SK-N-SH treated with all-trans-retinoic acid at 6 μM for 48 hours (cell line): Measurements from ENCODE around the gene RGS6.

ENCODE experiments used
- ATAC-seq: fragments of 200-7000 bp; cut with Tn5 transposase; 3 replicates; pipeline ENCODE4 v1.9.1; 2020; ENCODE audit warnings: mild to moderate bottlenecking, moderate library complexity
- ARNTL ChIP-seq: fragments of 450-650 bp; formaldehyde crosslinking; IDR thresholded peaks from 2 replicates; pipeline ENCODE4 v1.5.0; 2020; ENCODE audit warnings: low read depth, mild to moderate bottlenecking, moderate library complexity, borderline replicate concordance
- BACH2 ChIP-seq: fragments of 250-450 bp; sonication (Bioruptor Pico); IDR thresholded peaks from 2 replicates; pipeline ENCODE4 v1.9.0; 2021; ENCODE audit warnings: mild to moderate bottlenecking, borderline replicate concordance
- CSDC2 ChIP-seq: fragments of 250-450 bp; sonication (Bioruptor Pico); IDR thresholded peaks from 2 replicates; pipeline ENCODE4 v1.5.0; 2020; ENCODE audit warnings: mild to moderate bottlenecking, moderate library complexity
- ESRRG ChIP-seq: fragments of 250-450 bp; sonication (Bioruptor Pico); IDR thresholded peaks from 2 replicates; pipeline ENCODE4 v1.6.1; 2021; ENCODE audit warnings: mild to moderate bottlenecking
- GLIS3 ChIP-seq: fragments of 250-450 bp; sonication (Bioruptor Pico); IDR thresholded peaks from 2 replicates; pipeline ENCODE4 v1.5.0; 2020; ENCODE audit warnings: mild to moderate bottlenecking, moderate library complexity
- ISL1 ChIP-seq: fragments of 250-450 bp; sonication (Bioruptor Pico); IDR thresholded peaks from 2 replicates; pipeline ENCODE4 v2.1.2; 2022; ENCODE audit warnings: mild to moderate bottlenecking, moderate library complexity
- OSR1 ChIP-seq: fragments of 250-450 bp; sonication (Bioruptor Pico); IDR thresholded peaks from 2 replicates; pipeline ENCODE4 v1.8.0; 2022; ENCODE audit warnings: moderate library complexity, mild to moderate bottlenecking, inconsistent platforms
- PPARA ChIP-seq: fragments of 250-450 bp; sonication (Bioruptor Pico); IDR thresholded peaks from 2 replicates; pipeline ENCODE4 v1.5.0; 2020; ENCODE audit warnings: mild to moderate bottlenecking, borderline replicate concordance
- RARB ChIP-seq: fragments of 250-450 bp; sonication (Bioruptor Pico); IDR thresholded peaks from 2 replicates; pipeline ENCODE4 v1.8.0; 2021; ENCODE audit warnings: mild to moderate bottlenecking, moderate library complexity
- SNAI2 ChIP-seq: fragments of 250-450 bp; sonication (Bioruptor Pico); IDR thresholded peaks from 2 replicates; pipeline ENCODE4 v1.5.0; 2020; ENCODE audit warnings: mild to moderate bottlenecking, moderate library complexity
- TCF4 ChIP-seq: fragments of 250-450 bp; sonication (Bioruptor Pico); IDR thresholded peaks from 2 replicates; pipeline ENCODE4 v1.8.0; 2021; ENCODE audit warnings: mild to moderate bottlenecking, moderate library complexity, borderline replicate concordance
- TOX ChIP-seq: fragments of 250-450 bp; sonication (Bioruptor Pico); IDR thresholded peaks from 2 replicates; pipeline ENCODE4 v1.8.0; 2021; ENCODE audit warnings: mild to moderate bottlenecking, moderate library complexity, borderline replicate concordance
- ZC3H10 ChIP-seq: fragments of 250-450 bp; sonication (Bioruptor Pico); IDR thresholded peaks from 2 replicates; pipeline ENCODE4 v1.5.1; 2021; ENCODE audit warnings: mild to moderate bottlenecking, moderate library complexity
- ZFP3 ChIP-seq: fragments of 250-450 bp; sonication (Bioruptor Pico); IDR thresholded peaks from 2 replicates; pipeline ENCODE4 v1.5.0; 2020; ENCODE audit warnings: mild to moderate bottlenecking, moderate library complexity
- ZFP30 ChIP-seq: fragments of 450-650 bp; formaldehyde crosslinking; IDR thresholded peaks from 2 replicates; pipeline ENCODE4 v1.5.0; 2022; ENCODE audit warnings: mild to moderate bottlenecking, moderate library complexity
- ZNF565 ChIP-seq: fragments of 450-650 bp; formaldehyde crosslinking; conservative IDR thresholded peaks from 2 replicates; pipeline ENCODE4 v1.5.0; 2020; ENCODE audit warnings: low read depth, mild to moderate bottlenecking, moderate library complexity
- ZNF70 ChIP-seq: fragments of 450-650 bp; formaldehyde crosslinking; IDR thresholded peaks from 2 replicates; pipeline ENCODE4 v1.5.0; 2020; ENCODE audit warnings: mild to moderate bottlenecking, moderate library complexity
- ZNF8 ChIP-seq: fragments of 450-650 bp; formaldehyde crosslinking; IDR thresholded peaks from 2 replicates; pipeline ENCODE4 v1.5.0; 2020; ENCODE audit warnings: mild to moderate bottlenecking, moderate library complexity
- TF ChIP-seq, protein P1 (sequence below): fragments of 250-450 bp; sonication (Bioruptor Pico); IDR thresholded peaks from 2 replicates; pipeline ENCODE4 v1.8.0; 2021; ENCODE audit warnings: low read depth, mild to moderate bottlenecking, moderate library complexity, borderline replicate concordance
- TF ChIP-seq, protein P2 (sequence below): fragments of 250-450 bp; sonication (Bioruptor Pico); IDR thresholded peaks from 2 replicates; pipeline ENCODE4 v1.5.1; 2021; ENCODE audit warnings: mild to moderate bottlenecking, moderate library complexity
- TF ChIP-seq, protein P3 (sequence below): fragments of 250-450 bp; sonication (Bioruptor Pico); IDR thresholded peaks from 2 replicates; pipeline ENCODE4 v1.5.0; 2020; ENCODE audit warnings: mild to moderate bottlenecking, moderate library complexity
- TF ChIP-seq, protein P4 (sequence below): fragments of 250-450 bp; sonication (Bioruptor Pico); IDR thresholded peaks from 2 replicates; pipeline ENCODE4 v1.5.1; 2020; ENCODE audit warnings: low read depth, mild to moderate bottlenecking, moderate library complexity

The RGS6 gene

DNA sequence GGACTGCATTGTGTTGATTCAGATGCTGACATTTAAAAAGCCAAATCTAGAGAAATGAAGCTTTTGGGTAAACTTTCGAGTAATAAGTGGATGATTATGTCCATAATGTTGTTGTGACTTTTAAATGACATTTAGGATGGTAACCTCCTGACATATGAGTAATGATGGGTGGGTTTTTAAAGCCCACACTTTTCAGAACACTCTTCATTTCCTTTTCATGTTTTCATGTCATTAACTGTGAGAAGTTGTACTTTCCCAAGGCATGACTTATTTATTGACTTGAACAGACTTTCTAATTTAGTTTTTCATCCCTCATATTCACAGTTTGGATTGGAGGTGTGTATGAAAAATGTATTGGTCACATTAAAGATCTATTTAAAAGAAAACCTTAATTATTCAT lies 35.5 kb downstream of the RGS6 start:
- TF ChIP-seq ZFP30 (CRISPR knock-in tag) (no peak), CSDC2 (CRISPR knock-in tag) (no peak), ZNF8 (CRISPR knock-in tag) (no peak), ZNF70 (CRISPR knock-in tag) (no peak), PPARA (no peak), ARNTL (CRISPR knock-in tag) (no peak), ISL1 (CRISPR knock-in tag) (no peak), ZFP3 (no peak), RARB (no peak), OSR1 (CRISPR knock-in tag) (no peak), ESRRG (CRISPR knock-in tag) (no peak)
- TF ChIP-seq, protein P1, sequence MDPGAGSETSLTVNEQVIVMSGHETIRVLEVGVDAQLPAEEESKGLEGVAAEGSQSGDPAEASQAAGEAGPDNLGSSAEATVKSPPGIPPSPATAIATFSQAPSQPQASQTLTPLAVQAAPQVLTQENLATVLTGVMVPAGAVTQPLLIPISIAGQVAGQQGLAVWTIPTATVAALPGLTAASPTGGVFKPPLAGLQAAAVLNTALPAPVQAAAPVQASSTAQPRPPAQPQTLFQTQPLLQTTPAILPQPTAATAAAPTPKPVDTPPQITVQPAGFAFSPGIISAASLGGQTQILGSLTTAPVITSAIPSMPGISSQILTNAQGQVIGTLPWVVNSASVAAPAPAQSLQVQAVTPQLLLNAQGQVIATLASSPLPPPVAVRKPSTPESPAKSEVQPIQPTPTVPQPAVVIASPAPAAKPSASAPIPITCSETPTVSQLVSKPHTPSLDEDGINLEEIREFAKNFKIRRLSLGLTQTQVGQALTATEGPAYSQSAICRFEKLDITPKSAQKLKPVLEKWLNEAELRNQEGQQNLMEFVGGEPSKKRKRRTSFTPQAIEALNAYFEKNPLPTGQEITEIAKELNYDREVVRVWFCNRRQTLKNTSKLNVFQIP (CRISPR knock-in tag): no peak
- TF ChIP-seq, protein P2, sequence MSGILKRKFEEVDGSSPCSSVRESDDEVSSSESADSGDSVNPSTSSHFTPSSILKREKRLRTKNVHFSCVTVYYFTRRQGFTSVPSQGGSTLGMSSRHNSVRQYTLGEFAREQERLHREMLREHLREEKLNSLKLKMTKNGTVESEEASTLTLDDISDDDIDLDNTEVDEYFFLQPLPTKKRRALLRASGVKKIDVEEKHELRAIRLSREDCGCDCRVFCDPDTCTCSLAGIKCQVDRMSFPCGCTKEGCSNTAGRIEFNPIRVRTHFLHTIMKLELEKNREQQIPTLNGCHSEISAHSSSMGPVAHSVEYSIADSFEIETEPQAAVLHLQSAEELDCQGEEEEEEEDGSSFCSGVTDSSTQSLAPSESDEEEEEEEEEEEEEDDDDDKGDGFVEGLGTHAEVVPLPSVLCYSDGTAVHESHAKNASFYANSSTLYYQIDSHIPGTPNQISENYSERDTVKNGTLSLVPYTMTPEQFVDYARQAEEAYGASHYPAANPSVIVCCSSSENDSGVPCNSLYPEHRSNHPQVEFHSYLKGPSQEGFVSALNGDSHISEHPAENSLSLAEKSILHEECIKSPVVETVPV: no peak
- TF ChIP-seq, protein P3, sequence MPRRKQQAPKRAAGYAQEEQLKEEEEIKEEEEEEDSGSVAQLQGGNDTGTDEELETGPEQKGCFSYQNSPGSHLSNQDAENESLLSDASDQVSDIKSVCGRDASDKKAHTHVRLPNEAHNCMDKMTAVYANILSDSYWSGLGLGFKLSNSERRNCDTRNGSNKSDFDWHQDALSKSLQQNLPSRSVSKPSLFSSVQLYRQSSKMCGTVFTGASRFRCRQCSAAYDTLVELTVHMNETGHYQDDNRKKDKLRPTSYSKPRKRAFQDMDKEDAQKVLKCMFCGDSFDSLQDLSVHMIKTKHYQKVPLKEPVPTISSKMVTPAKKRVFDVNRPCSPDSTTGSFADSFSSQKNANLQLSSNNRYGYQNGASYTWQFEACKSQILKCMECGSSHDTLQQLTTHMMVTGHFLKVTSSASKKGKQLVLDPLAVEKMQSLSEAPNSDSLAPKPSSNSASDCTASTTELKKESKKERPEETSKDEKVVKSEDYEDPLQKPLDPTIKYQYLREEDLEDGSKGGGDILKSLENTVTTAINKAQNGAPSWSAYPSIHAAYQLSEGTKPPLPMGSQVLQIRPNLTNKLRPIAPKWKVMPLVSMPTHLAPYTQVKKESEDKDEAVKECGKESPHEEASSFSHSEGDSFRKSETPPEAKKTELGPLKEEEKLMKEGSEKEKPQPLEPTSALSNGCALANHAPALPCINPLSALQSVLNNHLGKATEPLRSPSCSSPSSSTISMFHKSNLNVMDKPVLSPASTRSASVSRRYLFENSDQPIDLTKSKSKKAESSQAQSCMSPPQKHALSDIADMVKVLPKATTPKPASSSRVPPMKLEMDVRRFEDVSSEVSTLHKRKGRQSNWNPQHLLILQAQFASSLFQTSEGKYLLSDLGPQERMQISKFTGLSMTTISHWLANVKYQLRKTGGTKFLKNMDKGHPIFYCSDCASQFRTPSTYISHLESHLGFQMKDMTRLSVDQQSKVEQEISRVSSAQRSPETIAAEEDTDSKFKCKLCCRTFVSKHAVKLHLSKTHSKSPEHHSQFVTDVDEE: no peak

DNA sequence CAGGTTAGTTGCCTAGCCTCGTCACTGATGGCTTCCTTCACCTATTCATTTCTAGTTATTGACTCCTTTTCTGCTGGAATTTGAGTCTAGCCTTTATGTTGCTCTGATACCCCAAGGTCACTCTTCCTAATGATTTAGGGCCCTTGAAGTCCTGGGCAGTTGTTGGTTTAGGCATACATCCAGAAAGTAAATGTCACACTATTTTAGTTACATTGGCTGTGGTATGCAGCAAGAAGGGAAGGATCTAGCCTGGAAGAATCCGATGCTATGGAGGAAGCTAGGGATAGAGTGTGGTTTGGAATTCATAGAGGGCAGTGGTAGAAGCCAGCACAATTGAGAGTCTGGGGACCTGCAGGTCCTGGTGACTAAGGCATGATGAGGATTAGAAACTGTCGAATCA lies 38.0 kb downstream of the RGS6 start:
- no peak for ATAC-seq
- TF ChIP-seq, protein P3: no peak
- TF ChIP-seq ZFP30 (CRISPR knock-in tag) (no peak), ZFP3 (no peak), ZNF8 (CRISPR knock-in tag) (no peak), RARB (no peak), BACH2 (CRISPR knock-in tag) (no peak), TOX (CRISPR knock-in tag) (no peak), ZNF565 (CRISPR knock-in tag) (no peak), ARNTL (CRISPR knock-in tag) (no peak), TCF4 (no peak), ZNF70 (CRISPR knock-in tag) (no peak), PPARA (no peak), ZC3H10 (CRISPR knock-in tag) (no peak), ISL1 (CRISPR knock-in tag) (no peak), SNAI2 (CRISPR knock-in tag) (no peak), ESRRG (CRISPR knock-in tag) (no peak), GLIS3 (CRISPR knock-in tag) (no peak)
- TF ChIP-seq, protein P4, sequence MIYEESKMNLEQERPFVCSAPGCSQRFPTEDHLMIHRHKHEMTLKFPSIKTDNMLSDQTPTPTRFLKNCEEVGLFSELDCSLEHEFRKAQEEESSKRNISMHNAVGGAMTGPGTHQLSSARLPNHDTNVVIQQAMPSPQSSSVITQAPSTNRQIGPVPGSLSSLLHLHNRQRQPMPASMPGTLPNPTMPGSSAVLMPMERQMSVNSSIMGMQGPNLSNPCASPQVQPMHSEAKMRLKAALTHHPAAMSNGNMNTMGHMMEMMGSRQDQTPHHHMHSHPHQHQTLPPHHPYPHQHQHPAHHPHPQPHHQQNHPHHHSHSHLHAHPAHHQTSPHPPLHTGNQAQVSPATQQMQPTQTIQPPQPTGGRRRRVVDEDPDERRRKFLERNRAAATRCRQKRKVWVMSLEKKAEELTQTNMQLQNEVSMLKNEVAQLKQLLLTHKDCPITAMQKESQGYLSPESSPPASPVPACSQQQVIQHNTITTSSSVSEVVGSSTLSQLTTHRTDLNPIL (CRISPR knock-in tag): no peak
- TF ChIP-seq, all 23 proteins: peak for 0

More for the DNA sequence above, 35.5 kb downstream of the RGS6 start:
- no peak for ATAC-seq
